ENCODE measurements around the gene GSPT1.
"Not testable (repeated sequence)": the region's sequence is repeated elsewhere in the genome, so short reads cannot be mapped to it uniquely, and the experiment has no call there.

Gene GSPT1

DNA sequence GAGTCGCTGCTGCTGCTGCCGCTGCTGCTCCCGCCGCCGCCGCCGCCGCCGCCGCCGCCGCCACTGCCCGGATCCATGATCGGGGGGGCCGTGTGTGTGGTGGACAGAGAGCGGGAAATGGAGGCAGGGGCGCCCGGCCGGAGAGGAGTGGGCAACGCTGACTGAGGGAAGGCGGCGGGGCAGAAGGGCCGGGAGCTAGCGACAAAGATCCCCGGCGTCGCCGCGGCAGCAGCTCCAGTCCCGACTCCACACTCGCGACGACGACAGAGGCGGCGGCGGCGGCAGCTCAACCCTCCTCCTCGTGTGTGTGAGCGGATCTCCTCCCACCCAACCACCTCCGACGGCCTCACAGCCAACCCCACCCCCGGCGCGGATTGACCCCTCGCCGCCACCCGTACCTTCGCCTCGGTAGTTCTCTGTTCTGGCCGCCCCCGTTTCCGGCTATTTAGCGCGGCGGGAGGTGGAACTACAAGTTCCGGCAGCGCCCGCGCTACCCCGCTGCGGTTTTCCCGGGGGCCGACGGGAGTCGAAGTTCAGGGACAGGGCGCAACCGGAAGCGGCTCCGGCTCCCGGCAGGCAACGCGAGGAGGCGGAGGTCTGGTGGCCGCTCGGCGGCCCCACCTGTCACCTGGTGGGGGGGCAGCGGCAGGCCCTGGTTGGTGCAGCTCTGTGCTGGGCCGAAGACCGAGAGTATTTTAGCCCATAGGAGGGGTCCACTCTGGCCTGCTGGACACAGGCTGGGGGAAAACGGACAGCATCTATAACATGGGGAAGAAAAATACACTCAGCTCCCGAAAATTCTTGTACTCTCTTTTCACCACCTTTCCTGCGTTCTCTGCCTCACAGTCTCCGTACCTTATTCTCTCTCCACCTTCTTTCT is at the start of gene GSPT1:
Gene GSPT1 (minus strand): TSS at position 313 of the 880 bp plus-strand sequence. CDS start 236 bp downstream, at position 77.
- peak; percentile 97 for DNase-seq

DNA sequence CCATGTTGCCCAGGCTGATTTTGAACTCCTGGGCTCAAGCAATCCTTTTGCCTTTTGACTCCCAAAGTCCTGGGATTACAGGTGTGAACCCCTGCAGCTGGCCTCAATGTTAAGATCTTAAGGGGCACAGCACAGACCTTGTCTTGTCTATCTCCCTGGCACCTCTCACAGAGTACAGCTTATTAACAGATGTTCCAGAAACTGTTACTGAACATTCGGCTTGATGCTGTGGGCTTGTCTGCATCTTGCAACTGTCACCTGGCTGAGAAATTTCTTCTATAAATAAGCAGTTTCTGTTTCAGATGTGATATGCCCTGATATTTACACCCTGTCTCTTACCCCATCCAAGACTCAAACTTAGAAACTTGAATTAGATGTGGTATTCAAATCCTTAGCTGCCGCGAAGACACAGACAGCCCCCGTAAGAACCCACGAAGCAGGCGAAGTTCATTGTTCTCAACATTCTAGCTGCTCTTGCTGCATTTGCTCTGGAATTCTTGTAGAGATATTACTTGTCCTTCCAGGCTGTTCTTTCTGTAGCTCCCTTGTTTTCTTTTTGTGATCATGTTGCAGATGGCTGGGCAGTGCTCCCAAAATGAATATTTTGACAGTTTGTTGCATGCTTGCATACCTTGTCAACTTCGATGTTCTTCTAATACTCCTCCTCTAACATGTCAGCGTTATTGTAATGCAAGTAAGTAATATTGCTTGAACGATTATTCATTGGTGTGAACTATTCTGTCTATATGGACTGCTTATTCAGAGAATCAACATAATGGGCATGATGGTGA is 49.2 kb upstream of the GSPT1 start, which contains the start of gene TNFRSF17:
Gene TNFRSF17 (plus strand): TSS at position 450 of the 791 bp plus-strand sequence. CDS start 115 bp downstream, at position 565.
- no peak for DNase-seq

DNA sequence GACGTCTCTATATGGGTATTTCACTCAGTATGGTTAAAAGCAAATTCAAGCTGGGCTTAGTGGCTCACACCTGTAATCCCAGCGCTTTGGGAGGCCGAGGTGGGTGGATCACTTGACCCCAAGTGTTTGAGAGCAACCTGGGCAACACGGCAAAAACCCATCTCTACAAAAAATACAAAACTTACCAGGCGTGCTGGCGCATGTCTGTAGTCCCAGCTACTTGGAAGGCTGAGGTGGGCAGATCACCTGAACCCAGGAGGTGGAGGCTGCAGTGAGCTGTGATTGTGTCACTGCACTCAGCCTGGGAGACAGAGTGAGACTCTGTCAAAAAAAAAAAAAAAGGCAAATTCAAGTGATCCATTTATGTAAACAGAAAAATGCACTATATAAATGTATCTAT is 48.0 kb upstream of the GSPT1 start:
- DNase-seq, result no peak

GRCh38 chr16:11962978-11963377 is 47.2 kb upstream of the GSPT1 start:
- not testable (repeated sequence) for DNase-seq

DNA sequence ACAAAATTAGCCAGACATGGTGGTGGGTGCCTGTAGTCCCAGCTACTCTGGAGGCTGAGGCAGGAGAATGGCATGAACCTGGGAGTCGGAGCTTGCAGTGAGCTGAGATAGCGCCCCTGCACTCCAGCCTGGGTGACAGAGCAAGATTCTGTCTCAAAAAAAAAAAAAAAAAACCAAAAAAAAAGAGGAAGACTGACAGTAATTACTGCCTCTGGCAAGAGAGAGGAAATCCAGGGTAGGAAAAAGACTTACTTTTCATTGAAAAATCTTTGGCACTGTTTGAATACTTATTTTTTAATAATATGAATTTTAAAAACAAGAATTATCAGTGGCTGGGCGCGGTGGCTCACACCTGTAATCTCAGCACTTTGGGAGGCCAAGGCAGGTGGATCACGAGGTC is 46.7 kb upstream of the GSPT1 start:
- not testable (repeated sequence) for DNase-seq

DNA sequence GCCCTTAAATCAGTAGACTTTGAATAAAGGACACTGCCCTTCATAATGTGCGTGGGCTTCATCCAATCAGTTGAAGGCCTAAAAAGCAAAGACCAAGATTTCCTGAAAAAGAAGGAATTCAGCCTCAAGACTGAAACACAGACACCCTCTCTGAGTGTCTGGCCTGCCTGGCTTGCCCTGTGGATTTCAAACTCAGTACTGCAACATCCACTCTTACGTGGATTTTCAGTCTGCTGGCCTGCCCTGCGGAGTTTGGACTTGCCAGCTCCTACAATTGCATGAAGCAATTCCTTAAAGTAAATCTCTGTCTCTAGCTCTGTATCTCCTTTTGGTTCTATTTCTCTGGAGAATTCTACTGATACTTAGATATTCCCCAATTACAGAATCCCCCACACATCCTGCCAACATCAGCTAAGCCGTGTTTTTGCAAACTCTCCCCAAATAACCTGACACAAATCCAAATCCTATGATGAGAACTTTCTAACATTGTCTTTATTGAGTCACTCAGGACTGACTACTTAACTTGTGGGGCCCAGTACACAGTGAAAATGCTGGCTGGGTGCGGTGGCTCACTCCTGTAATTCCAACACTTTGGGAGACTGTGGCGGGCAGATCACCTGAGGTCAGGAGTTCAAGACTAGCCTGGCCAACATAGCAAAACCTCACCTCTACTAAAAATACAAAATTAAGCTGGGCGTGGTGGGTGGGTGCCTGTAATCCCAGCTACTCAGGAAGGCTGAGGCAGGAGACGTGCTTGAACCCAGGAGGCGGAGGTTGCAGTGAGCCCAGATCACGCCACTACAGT is 42.0 kb upstream of the GSPT1 start:
- DNase-seq, result no peak

- DNase-seq, result no peak
Measured at GRCh38 chr16:11956558-11956957, 40.8 kb upstream of the GSPT1 start.

DNA sequence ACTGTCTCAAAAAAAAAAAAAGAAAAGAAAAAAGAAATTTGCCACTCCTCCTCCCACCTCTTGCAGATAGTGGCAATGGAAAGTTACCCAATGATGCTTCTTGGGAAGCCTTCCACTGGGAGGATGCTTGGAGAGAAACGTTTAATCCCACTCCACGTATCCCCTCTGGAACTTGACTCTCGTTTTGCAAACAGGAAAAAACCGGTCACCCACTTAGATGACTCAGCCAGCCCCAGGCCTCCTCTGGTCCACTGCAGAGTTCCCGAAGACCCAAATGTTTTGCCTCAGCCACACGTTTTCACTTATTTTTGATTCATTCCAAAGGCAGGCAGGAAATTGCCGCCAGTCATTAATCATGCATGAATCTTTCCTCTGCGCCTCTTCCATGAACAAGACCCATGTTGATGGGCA is 40.0 kb upstream of the GSPT1 start:
- no peak for DNase-seq

- not testable (repeated sequence) for DNase-seq
Measured at GRCh38 chr16:11953576-11953975, 37.8 kb upstream of the GSPT1 start.

DNA sequence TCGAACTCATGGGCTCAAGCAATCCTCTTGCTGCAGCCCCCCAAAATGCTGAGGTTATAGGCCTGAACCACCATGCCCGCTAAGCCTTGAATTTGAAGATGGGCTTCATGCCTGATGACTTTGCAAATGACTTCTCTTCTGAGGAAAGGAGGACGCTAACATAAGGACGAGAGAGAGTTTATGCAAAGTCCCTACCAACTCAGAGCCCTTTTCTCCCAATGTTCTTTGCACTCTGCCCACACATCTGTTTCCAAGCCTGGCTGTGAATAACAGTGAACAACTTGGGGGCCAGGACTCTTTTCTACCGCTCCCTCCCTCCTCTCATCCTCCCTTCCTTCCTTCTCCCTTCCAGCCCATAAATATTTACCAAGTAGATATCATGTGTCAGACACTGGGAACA is 34.6 kb upstream of the GSPT1 start:
- DNase-seq, result no peak

DNA sequence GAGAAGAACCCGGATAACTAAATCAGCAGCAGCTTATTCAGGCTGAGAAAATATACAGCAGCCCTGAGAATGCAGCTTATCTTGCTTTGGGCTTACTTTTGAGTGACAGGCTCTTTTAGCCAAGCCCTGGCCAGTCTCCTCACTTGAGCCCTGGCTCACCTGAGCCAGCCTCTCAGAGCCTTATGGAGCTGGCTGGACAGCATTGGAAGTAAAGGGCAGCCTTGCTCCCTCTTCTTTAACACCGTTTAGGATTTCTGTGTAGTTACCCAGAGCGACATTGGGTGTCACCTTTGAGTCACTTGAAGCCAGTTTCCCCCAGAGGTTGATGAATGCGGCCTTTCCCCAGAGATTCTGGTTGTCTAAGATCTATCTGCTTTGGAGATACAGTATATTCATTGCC is 33.8 kb upstream of the GSPT1 start:
- DNase-seq, result peak; percentile 40

DNA sequence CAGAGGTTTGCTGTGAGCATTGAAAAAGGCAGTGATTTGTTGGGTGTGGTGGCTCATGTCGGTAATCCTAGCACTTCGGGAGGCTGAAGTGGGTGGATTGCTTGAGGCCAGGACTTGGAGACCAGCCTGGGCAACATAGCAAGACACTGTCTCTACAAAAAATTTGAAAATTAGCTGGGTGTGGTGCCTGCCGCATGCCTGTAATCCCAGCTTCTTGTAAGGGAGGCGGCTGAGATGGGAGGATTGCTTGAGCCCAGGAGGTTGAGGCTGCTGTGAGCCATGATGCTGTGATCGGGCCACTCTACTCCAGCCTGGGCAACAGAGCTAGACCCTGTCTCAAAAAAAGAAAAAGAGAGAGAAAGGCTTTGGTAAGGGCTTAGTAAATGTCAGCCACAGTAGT is 33.1 kb upstream of the GSPT1 start:
- no peak for DNase-seq

- no peak for DNase-seq
Measured at GRCh38 chr16:11946433-11946832, 30.7 kb upstream of the GSPT1 start.

GRCh38 chr16:11941945-11942344 is 26.2 kb upstream of the GSPT1 start, which contains the start of gene NPIPB2:
NPIPB2 (minus strand) TSS chr16:11942045; CDS start chr16:11942045, 0 bp downstream.
- not testable (repeated sequence) for DNase-seq

GRCh38 chr16:11927350-11927749 is 11.6 kb upstream of the GSPT1 start:
- not testable (repeated sequence) for DNase-seq

DNA sequence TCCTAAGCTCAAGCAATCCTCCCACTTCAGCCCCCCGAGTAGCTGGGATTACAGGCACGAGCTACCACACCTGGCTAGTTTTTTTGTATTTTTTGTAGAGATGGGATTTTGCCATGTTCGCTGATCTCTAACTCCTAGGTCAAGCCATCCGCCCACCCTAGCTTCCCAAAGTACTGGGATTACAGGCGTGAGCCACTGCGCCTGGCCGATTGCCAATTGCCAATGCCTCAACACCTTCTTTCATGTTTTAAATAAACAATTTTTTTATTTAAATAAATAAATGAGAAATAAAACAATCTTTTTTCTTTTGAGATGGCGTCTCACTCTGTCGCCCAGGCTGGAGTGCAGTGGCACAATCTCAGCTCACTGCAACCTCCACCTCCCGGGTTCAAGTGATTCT is 8.3 kb upstream of the GSPT1 start:
- DNase-seq, result not testable (repeated sequence)

DNA sequence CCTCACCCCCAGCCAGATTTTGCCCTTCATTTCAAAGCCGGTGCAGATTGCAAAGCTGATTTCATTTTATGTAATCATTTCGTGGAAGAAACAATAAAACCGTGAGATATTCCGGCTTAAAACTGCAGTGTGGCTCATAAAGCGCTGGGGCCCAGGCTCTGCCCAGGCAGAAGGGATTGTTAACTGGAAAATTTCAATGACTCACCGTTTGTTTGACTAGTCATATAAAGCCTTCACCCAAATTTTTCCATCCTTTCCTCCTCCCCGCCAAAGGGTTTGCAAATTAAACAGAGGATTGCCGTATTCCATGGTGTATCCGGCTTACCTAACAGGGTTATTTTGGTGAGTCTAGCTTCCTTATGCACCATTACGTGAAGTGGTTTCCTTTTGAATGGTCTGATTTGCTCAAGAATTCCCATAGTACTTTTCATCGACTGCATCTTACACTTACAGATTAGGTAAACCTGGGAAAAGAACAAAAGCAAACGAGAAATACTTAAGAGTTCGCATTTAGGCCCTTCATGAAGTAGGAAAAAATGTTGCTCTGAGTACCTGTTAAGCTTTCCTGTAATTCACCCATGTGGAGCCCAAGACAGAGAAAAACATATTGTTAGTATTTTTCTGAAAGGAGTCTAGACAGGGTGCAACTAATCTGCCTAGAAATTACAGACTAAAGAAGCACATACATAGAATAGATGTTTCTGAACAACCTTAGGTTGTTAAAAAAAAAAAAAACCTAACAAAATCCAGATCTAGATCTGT is 949 bp upstream of the GSPT1 start:
- DNase-seq, result no peak

DNA sequence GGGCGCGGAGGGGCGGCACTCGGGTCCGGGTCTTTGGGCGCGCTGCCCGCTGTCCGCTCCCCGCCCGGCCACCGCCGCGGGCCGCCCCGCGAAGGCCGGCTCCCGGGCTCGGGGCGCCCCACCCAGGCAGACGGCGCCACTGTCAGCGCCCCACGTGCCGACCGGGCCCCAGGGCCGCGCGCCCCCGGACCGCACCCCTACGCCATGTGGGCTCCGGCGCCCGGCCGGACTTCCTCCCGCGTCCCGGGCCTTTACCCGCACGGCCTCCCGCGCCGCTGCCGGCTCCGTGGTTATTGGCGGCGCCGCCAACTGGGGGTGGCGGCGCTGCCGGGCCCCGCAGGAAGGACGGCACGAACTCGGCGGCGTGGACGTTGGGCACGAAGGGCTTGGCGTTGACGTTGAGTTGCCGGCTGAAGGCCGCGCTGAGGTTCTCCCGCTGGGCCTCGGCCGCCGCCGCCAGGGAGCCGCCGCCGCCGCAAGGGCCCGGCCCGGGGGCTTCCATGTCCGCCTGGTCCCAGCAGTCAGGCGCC is 577 bp downstream of the GSPT1 start:
- no peak for DNase-seq

- DNase-seq, result no peak
Measured at GRCh38 chr16:11914210-11915113, 1.3 kb downstream of the GSPT1 start.

DNA sequence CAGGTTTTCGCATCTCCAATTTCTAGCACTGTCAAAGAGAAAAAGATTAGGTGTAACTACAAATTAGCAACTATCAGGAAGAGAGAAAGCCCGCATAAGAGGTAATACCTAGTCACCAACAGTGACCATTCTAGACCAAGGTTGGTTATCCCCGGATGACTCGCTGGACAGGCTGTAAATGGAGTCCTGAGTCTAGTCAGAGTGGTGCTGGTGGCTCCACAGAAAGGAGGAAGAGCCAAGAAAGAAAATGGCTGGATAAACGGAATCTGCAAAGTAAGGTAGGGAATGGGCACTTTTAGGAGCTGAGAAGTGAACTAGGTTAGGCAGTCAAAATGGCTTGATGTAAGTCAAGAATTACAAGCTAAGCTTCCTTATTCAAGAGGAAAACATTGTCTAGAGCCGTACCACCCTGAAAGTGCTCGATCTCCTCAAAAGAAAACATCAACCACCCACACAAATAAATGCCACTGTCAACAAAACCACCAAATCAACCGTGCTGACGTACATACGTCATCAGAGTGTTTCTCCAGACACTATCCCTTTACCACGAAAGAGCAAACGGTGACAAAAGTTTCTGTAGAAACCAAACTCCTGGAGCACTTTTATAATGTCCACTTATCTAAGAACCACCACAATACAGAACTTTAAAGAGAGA is 2.2 kb downstream of the GSPT1 start:
- DNase-seq, result no peak
